Daoy (cell line): Measurements from ENCODE around the gene RPS14. TPM values are rescaled to one million over a fixed set of nuclear protein-coding genes. Genes with fewer than 3 reads are reported as not detected.
A peak's percentile ranks its signal among the peaks of the same experiment; 100 is the strongest.
"Not testable (repeated sequence)": the region's sequence is repeated elsewhere in the genome, so short reads cannot be mapped to it uniquely, and the experiment has no call there.

Experiments used
- DNase-seq: peaks from one replicate; pipeline ENCODE4 v3.0.0-alpha.2; 2015; ENCODE audit warnings: low read depth
- total RNA-seq: library from RNA; depleted of rRNA; stranded (reverse); fragments of >200 nt; shearing (Covaris generic); gene quantifications from 2 replicates; pipeline ENCODE4 v1.2.3, GENCODE V29; 2014

RPS14 gene
- total RNA-seq, 1 experiment from 2014 or later = 6,529 TPM

- DNase-seq = no peak
These were observed 3.5 kb downstream of the RPS14 start for GRCh38 chr5:150446088-150446487.

GRCh38 chr5:150444770-150445169 is 4.8 kb downstream of the RPS14 start:
- DNase-seq = no peak

GRCh38 chr5:150443242-150444075 is 6.1 kb downstream of the RPS14 start:
- peak; percentile 35 for DNase-seq

GRCh38 chr5:150442699-150443080 is 6.8 kb downstream of the RPS14 start:
- DNase-seq = no peak

GRCh38 chr5:150441813-150442698 is 7.5 kb downstream of the RPS14 start:
- DNase-seq = peak; percentile 27

- DNase-seq = no peak
These were observed 8.4 kb downstream of the RPS14 start for GRCh38 chr5:150440948-150441812.

GRCh38 chr5:150438873-150439546 is 10.5 kb downstream of the RPS14 start:
- peak; percentile 46 for DNase-seq

- DNase-seq = peak; percentile 85
These were observed 13.3 kb downstream of the RPS14 start for GRCh38 chr5:150436141-150436680.

GRCh38 chr5:150434464-150434863 is 15.1 kb downstream of the RPS14 start:
- peak; percentile 43 for DNase-seq

- DNase-seq = no peak
These were observed 18.0 kb downstream of the RPS14 start for GRCh38 chr5:150431574-150431973.

GRCh38 chr5:150431048-150431447 is 18.5 kb downstream of the RPS14 start:
- no peak for DNase-seq

- no peak for DNase-seq
These were observed 20.1 kb downstream of the RPS14 start for GRCh38 chr5:150429410-150429873.

- no peak for DNase-seq
These were observed 20.6 kb downstream of the RPS14 start for GRCh38 chr5:150428978-150429377.

GRCh38 chr5:150428106-150428876 is 21.2 kb downstream of the RPS14 start:
- DNase-seq = no peak

GRCh38 chr5:150426165-150426564 is 23.4 kb downstream of the RPS14 start:
- DNase-seq = not testable (repeated sequence)

- DNase-seq = no peak
These were observed 26.8 kb downstream of the RPS14 start for GRCh38 chr5:150422758-150423157.

- no peak for DNase-seq
These were observed 27.5 kb downstream of the RPS14 start for GRCh38 chr5:150422075-150422474.

- DNase-seq = no peak
These were observed 29.8 kb downstream of the RPS14 start for GRCh38 chr5:150419630-150420270.
